ENCODE results near the gene CORIN. TPM values are rescaled to one million over a fixed set of nuclear protein-coding genes. Genes with fewer than 3 reads are reported as not detected.
A peak's percentile ranks its signal among the peaks of the same experiment; 100 is the strongest.

CORIN gene
- total and polyA plus RNA-seq, 4 donors = 0.02 to 0.23 (median 0.15) TPM

GRCh38 chr4:47652092-47652491 is 185.8 kb downstream of the CORIN start:
- DNase-seq (ENCODE audit: low spot score) = no peak
- Histone ChIP-seq H3K27ac (ENCODE audit: low read depth in 1 of 2, low read length in 2 of 2) (no peak overlapping the region), H3K9me3 (ENCODE audit: control insufficient read depth in 4 of 4, low read length in 3 of 4) (no peaks in the 10 kb centered on the region), H3K27me3 (ENCODE audit: control insufficient read depth in 4 of 4, insufficient read depth in 4 of 4, low read length in 3 of 4) (no peaks in the 10 kb centered on the region), H3K4me3 (ENCODE audit: low read depth in 1 of 3, low read length in 3 of 3) (no peak overlapping the region), H3K36me3 (ENCODE audit: control insufficient read depth in 4 of 4, insufficient read depth in 3 of 4, low read depth in 1 of 4, low read length in 3 of 4) (no peaks in the 10 kb centered on the region), H3K4me1 (ENCODE audit: control insufficient read depth in 4 of 4, insufficient read depth in 4 of 4, low read length in 3 of 4) (no peaks in the 10 kb centered on the region), H3K9ac (ENCODE audit: low read depth in 1 of 2, low read length in 2 of 2) (no peak overlapping the region)
- no peak for TF ChIP-seq RXRA (IDR thresholded peaks at IDR 0.05)
- TF ChIP-seq TAF1 (conservative IDR thresholded peaks at IDR 0.05) = no peak
- TF ChIP-seq HNF4A (conservative IDR thresholded peaks at IDR 0.05) = no peak
- no peak for TF ChIP-seq FOXA2 (IDR thresholded peaks at IDR 0.05)
- no peak for TF ChIP-seq NR2F2 (IDR thresholded peaks at IDR 0.05)
- TF ChIP-seq SP1 (IDR thresholded peaks at IDR 0.05) = no peak
- TF ChIP-seq YY1 (IDR thresholded peaks at IDR 0.05) = no peak
- no peak for TF ChIP-seq CTCF (IDR thresholded peaks at IDR 0.05; ENCODE audit: low read depth, low read length, missing input control)
- TF ChIP-seq ATF3 (IDR thresholded peaks at IDR 0.05) = no peak
- TF ChIP-seq ZBTB33 (IDR thresholded peaks at IDR 0.05) = no peak
- no peak for TF ChIP-seq HNF4G (IDR thresholded peaks at IDR 0.05)
- WGBS = 87% methylated on average over 2 of the region's 2 CpGs

- Histone ChIP-seq H3K36me3 (ENCODE audit: control insufficient read depth in 4 of 4, insufficient read depth in 3 of 4, low read depth in 1 of 4, low read length in 3 of 4) (no peaks in the 10 kb centered on the region), H3K4me3 (ENCODE audit: low read depth in 1 of 3, low read length in 3 of 3) (no peak overlapping the region), H3K9ac (ENCODE audit: low read depth in 1 of 2, low read length in 2 of 2) (no peak overlapping the region), H3K27ac (ENCODE audit: low read depth in 1 of 2, low read length in 2 of 2) (no peak overlapping the region), H3K4me1 (ENCODE audit: control insufficient read depth in 4 of 4, insufficient read depth in 4 of 4, low read length in 3 of 4) (no peaks in the 10 kb centered on the region), H3K9me3 (ENCODE audit: control insufficient read depth in 4 of 4, low read length in 3 of 4) (no peaks in the 10 kb centered on the region), H3K27me3 (ENCODE audit: control insufficient read depth in 4 of 4, insufficient read depth in 4 of 4, low read length in 3 of 4) (no peaks in the 10 kb centered on the region)
- WGBS = 58% methylated on average over 3 of the region's 3 CpGs
- TF ChIP-seq EGR1 (IDR thresholded peaks at IDR 0.05; ENCODE audit: low read depth in 2 of 2) (no peak), FOXA2 (IDR thresholded peaks at IDR 0.05) (no peak), FOXA1 (IDR thresholded peaks at IDR 0.05) (no peak), NR2F2 (IDR thresholded peaks at IDR 0.05) (no peak)
- DNase-seq (ENCODE audit: low spot score) = no peak
These were observed 186.6 kb downstream of the CORIN start for GRCh38 chr4:47651231-47651630.

GRCh38 chr4:47650584-47651130 is 187.2 kb downstream of the CORIN start:
- no peak overlapping the region for H3K4me3 ChIP-seq (ENCODE audit: low read depth in 1 of 3, low read length in 3 of 3)
- no peaks in the 10 kb centered on the region for H3K9me3 ChIP-seq (ENCODE audit: control insufficient read depth in 4 of 4, low read length in 3 of 4)
- TF ChIP-seq FOXA1 (IDR thresholded peaks at IDR 0.05) = peak; percentile 56
- no peak for TF ChIP-seq REST (IDR thresholded peaks at IDR 0.05)
- TF ChIP-seq FOXA2 (IDR thresholded peaks at IDR 0.05) = peak; percentile 82
- no peak overlapping the region for H3K27ac ChIP-seq (ENCODE audit: low read depth in 1 of 2, low read length in 2 of 2)
- H3K9ac ChIP-seq (ENCODE audit: low read depth in 1 of 2, low read length in 2 of 2) = no peak overlapping the region
- H3K4me1 ChIP-seq (ENCODE audit: control insufficient read depth in 4 of 4, insufficient read depth in 4 of 4, low read length in 3 of 4) = no peaks in the 10 kb centered on the region
- WGBS = 56% methylated on average over 2 of the region's 2 CpGs
- H3K36me3 ChIP-seq (ENCODE audit: control insufficient read depth in 4 of 4, insufficient read depth in 3 of 4, low read depth in 1 of 4, low read length in 3 of 4) = no peaks in the 10 kb centered on the region
- no peaks in the 10 kb centered on the region for H3K27me3 ChIP-seq (ENCODE audit: control insufficient read depth in 4 of 4, insufficient read depth in 4 of 4, low read length in 3 of 4)
- DNase-seq (ENCODE audit: low spot score) = no peak
